NCI-H2227 treated with DMSO at 0.1 percent for 48 hours (cell line): Measurements from ENCODE around the gene MTCH2.

ENCODE experiments used
- DNase-seq: peaks from one replicate; lab custom pipeline; 2025; lab: John Stamatoyannopoulos, UW

MTCH2 gene

GRCh38 chr11:47589977-47590861 is 52.1 kb downstream of the MTCH2 start:
- DNase-seq, result no peak

GRCh38 chr11:47589584-47589976 is 52.8 kb downstream of the MTCH2 start:
- no peak for DNase-seq

- no peak for DNase-seq
Observed at GRCh38 chr11:47589118-47589517, 53.2 kb downstream of the MTCH2 start.

- no peak for DNase-seq
Observed at GRCh38 chr11:47587723-47588326, 54.5 kb downstream of the MTCH2 start.

- DNase-seq, result no peak
Observed at GRCh38 chr11:47587039-47587716, 55.2 kb downstream of the MTCH2 start.

- DNase-seq, result no peak
Observed at GRCh38 chr11:47586098-47586855, 56.1 kb downstream of the MTCH2 start, which contains the start of gene FAM180B. Gene FAM180B, plus strand, starts transcription at chr11:47586678. Its CDS starts 91 bp downstream, at chr11:47586769.

- DNase-seq, result no peak
Observed at GRCh38 chr11:47583844-47584243, 58.5 kb downstream of the MTCH2 start.

- peak; percentile 97 for DNase-seq
Observed at GRCh38 chr11:47578524-47579494, 63.5 kb downstream of the MTCH2 start, which contains the start of the genes KBTBD4 and NDUFS3. Gene KBTBD4, minus strand, starts transcription at chr11:47578970. Its CDS starts 19 bp downstream, at chr11:47578951. Gene NDUFS3, plus strand, starts transcription at chr11:47579074. Its CDS starts 18 bp downstream, at chr11:47579092.

GRCh38 chr11:47577460-47578041 is 64.8 kb downstream of the MTCH2 start:
- DNase-seq, result peak; percentile 20

GRCh38 chr11:47573321-47573720 is 69.0 kb downstream of the MTCH2 start:
- DNase-seq, result no peak

- DNase-seq, result peak; percentile 47
Observed at GRCh38 chr11:47572715-47573255, 69.6 kb downstream of the MTCH2 start.

GRCh38 chr11:47571895-47572294 is 70.5 kb downstream of the MTCH2 start:
- DNase-seq, result no peak

- no peak for DNase-seq
Observed at GRCh38 chr11:47571357-47571729, 71.0 kb downstream of the MTCH2 start.

GRCh38 chr11:47570651-47571356 is 71.6 kb downstream of the MTCH2 start:
- no peak for DNase-seq

- DNase-seq, result no peak
Observed at GRCh38 chr11:47569646-47570045, 72.7 kb downstream of the MTCH2 start.
